Aorta (tissue), 5 donors: Measurements from ENCODE around the gene RGS17. TPM values are rescaled to one million over a fixed set of nuclear protein-coding genes. Genes with fewer than 3 reads are reported as not detected.
"Not testable (repeated sequence)": the region's sequence is repeated elsewhere in the genome, so short reads cannot be mapped to it uniquely, and the experiment has no call there.

Experiments used
- ATAC-seq: fragments of 200-7000 bp; cut with Tn5 transposase; one replicate; pipeline ENCODE4 v1.9.1; 2022; ENCODE audit warnings: moderate library complexity; ENCODE audit not compliant: low FRiP score
- DNase-seq, 2 donors: peaks; one replicate each; pipeline ENCODE4 v3.0.0-alpha.2; 2020
- H3K27ac ChIP-seq, 2 donors: one replicate each; pipeline ENCODE4 v1.5.1; 2013; ENCODE audit warnings: low read length in 2 of 2, mild to moderate bottlenecking in 2 of 2, moderate library complexity in 2 of 2, control low read depth in 1 of 2, inconsistent platforms in 1 of 2, low read depth in 1 of 2
- H3K27me3 ChIP-seq, 2 donors: one replicate each; pipeline ENCODE4 v1.6.1; 2013; ENCODE audit warnings: control low read depth in 1 of 2, low read length in 1 of 2, mild to moderate bottlenecking in 1 of 2, moderate library complexity in 1 of 2; ENCODE audit not compliant: insufficient read depth in 2 of 2, control insufficient read depth in 1 of 2
- H3K36me3 ChIP-seq, 2 donors: one replicate each; pipeline ENCODE4 v1.6.1; 2013; ENCODE audit warnings: control low read depth in 1 of 2, low read length in 1 of 2, mild to moderate bottlenecking in 1 of 2; ENCODE audit not compliant: insufficient read depth in 2 of 2, control insufficient read depth in 1 of 2
- H3K4me1 ChIP-seq, 2 donors: one replicate each; pipeline ENCODE4 v1.6.1; 2013; ENCODE audit warnings: low read length in 2 of 2, control low read depth in 1 of 2, mild to moderate bottlenecking in 1 of 2, moderate library complexity in 1 of 2; ENCODE audit not compliant: insufficient read depth in 2 of 2, control insufficient read depth in 1 of 2
- H3K4me3 ChIP-seq, 2 donors: one replicate each; pipeline ENCODE4 v1.5.1; 2013; ENCODE audit warnings: low read length in 2 of 2, control low read depth in 1 of 2, mild to moderate bottlenecking in 1 of 2
- H3K9me3 ChIP-seq: one replicate; pipeline ENCODE4 v1.6.1; 2013; ENCODE audit warnings: mild to moderate bottlenecking, low read length; ENCODE audit not compliant: control insufficient read depth
- WGBS, 2 donors: extraction: QIAGEN DNeasy Blood & Tissue Kit; methylation state at CpG; one replicate each; pipeline ENCODE4 v1.1.7; 2013; 5-methylcytosine and 5-hydroxymethylcytosine counted together
- intact Hi-C, 2 donors: fragments of 100-400 bp; cut with DNase I; formaldehyde crosslinking; loops; one replicate each; pipeline versions ENCODE4 v1.14.2 to v1.15.0; 2022
- polyA plus RNA-seq, 2 donors: library from polyadenylated mRNA; stranded (reverse); fragments of 200-250 nt; gene quantifications; one replicate each; pipeline ENCODE4 v1.2.3, GENCODE V29; 2013
- total RNA-seq, 2 donors: library from RNA; stranded (reverse); fragmentation: NEBNext Ultra II Directional; extraction: Animal tissue kit (Norgen Biotek cat#: 25700); gene quantifications; one replicate each; pipeline ENCODE4 v1.2.1, GENCODE V29; 2021
- donor health status: healthy with polysubstance abuse.
- donor health status: Bipolar disorder and iron deficiency.
- donor health status: DM: no; HTN: no; CAD: no.
- donor health status: DM: no; HTN: no; CAD: no.
- donor health status: DM: yes; HTN: yes; CAD: no.

RGS17 gene
- total and polyA plus RNA-seq, 4 donors, result 2.2 to 3.2 (median 2.5) TPM

- DNase-seq (no peak), ATAC-seq (no peak)
- Histone ChIP-seq H3K4me3 (no peak overlapping the region), H3K27ac (no peak overlapping the region), H3K27me3 (no peaks in the 10 kb centered on the region), H3K9me3 (no peaks in the 10 kb centered on the region), H3K36me3 (peaks cover 0 to 2% of the 10 kb centered on the region in 2 donors), H3K4me1 (no peaks in the 10 kb centered on the region)
- 78 to 82% methylated on average over 6 of the region's 6 CpGs for WGBS, 2 donors
- intact Hi-C loops, result no loop called here
These were observed 118.2 kb downstream of the RGS17 start for GRCh38 chr6:153012856-153013255.

- Histone ChIP-seq H3K9me3 (no peaks in the 10 kb centered on the region), H3K27ac (peak overlapping the region; percentile 6 to 91), H3K4me3 (peak overlapping the region; percentile 64 to 100), H3K36me3 (no peaks in the 10 kb centered on the region), H3K4me1 (peaks cover 2 to 3% of the 10 kb centered on the region in 2 donors), H3K27me3 (no peaks in the 10 kb centered on the region)
- ATAC-seq, result peak; percentile 5
- WGBS, 2 donors, result 1% methylated on average over 6 of the region's 6 CpGs
- no peak for DNase-seq
- intact Hi-C loops, result no loop called here
These were observed 127.8 kb downstream of the RGS17 start for GRCh38 chr6:153003366-153003690.

GRCh38 chr6:153002613-153003365 lies 128.3 kb downstream of the RGS17 start, which contains the start of gene MTRF1L:
TSS of gene MTRF1L (minus strand) at chr6:153002709. CDS start at chr6:153002685, 24 bp downstream.
- Histone ChIP-seq H3K27ac (peak within 1 kb of the TSS; percentile 57 to 92), H3K36me3 (no peaks in the 10 kb centered on the region), H3K27me3 (no peaks in the 10 kb centered on the region), H3K9me3 (no peaks in the 10 kb centered on the region), H3K4me3 (peak within 1 kb of the TSS; percentile 98 to 100), H3K4me1 (peaks cover 2 to 3% of the 10 kb centered on the region in 2 donors)
- intact Hi-C loops, result no loop called here
- WGBS, 2 donors, result 0% methylated on average over 50 to 52 of the region's 52 CpGs
- ATAC-seq (peak; percentile 99), DNase-seq (peak; percentile 97)

GRCh38 chr6:153001767-153002612 lies 129.1 kb downstream of the RGS17 start:
- WGBS, 2 donors, result 2 to 3% methylated on average over 18 to 25 of the region's 31 CpGs
- H3K27me3 ChIP-seq, result no peaks in the 10 kb centered on the region
- H3K9me3 ChIP-seq, result no peaks in the 10 kb centered on the region
- intact Hi-C loops, result loop anchor here in 1 of 2 donors (2.0 kb wide), 1 partner anchor 17 kb away; no protein-coding TSS in a partner anchor
- peak overlapping the region; percentile 98 to 100 for H3K4me3 ChIP-seq
- peak; percentile 19 for ATAC-seq
- peaks cover 3 to 6% of the 10 kb centered on the region in 2 donors for H3K4me1 ChIP-seq
- peak overlapping the region; percentile 57 to 92 for H3K27ac ChIP-seq
- no peak for DNase-seq
- no peaks in the 10 kb centered on the region for H3K36me3 ChIP-seq

GRCh38 chr6:153000790-153001189 lies 130.3 kb downstream of the RGS17 start:
- not testable (repeated sequence) for H3K4me1 ChIP-seq, H3K9me3 ChIP-seq, ATAC-seq, H3K27ac ChIP-seq, H3K36me3 ChIP-seq, H3K27me3 ChIP-seq, H3K4me3 ChIP-seq, DNase-seq
- intact Hi-C loops, result loop anchor here in 1 of 2 donors (2.0 kb wide), 1 partner anchor 16 kb away; no protein-coding TSS in a partner anchor
- whole genome bisulfite sequencing, 2 donors, result 91 to 93% methylated on average over 9 of the region's 9 CpGs

- no peak for ATAC-seq
These were observed 130.8 kb downstream of the RGS17 start for GRCh38 chr6:153000243-153000642.

GRCh38 chr6:152999538-152999937 lies 131.5 kb downstream of the RGS17 start:
- intact Hi-C loops, H3K36me3 ChIP-seq, ATAC-seq, H3K9me3 ChIP-seq, H3K27ac ChIP-seq, H3K4me3 ChIP-seq, H3K27me3 ChIP-seq, H3K4me1 ChIP-seq, DNase-seq: not testable (repeated sequence)
- 2 to 6% methylated on average over 2 of the region's 2 CpGs for WGBS, 2 donors

More at GRCh38 chr6:153000243-153000642, 130.8 kb downstream of the RGS17 start:
- H3K27me3 ChIP-seq, result no peaks in the 10 kb centered on the region
- H3K4me1 ChIP-seq, result peaks cover 3 to 6% of the 10 kb centered on the region in 2 donors
- H3K4me3 ChIP-seq, result peak overlapping the region; percentile 4 to 26
- H3K9me3 ChIP-seq, result no peaks in the 10 kb centered on the region
- intact Hi-C loops, result loop anchor here in 1 of 2 donors (2.0 kb wide), 1 partner anchor 15 kb away; no protein-coding TSS in a partner anchor
- no peak for DNase-seq
- H3K27ac ChIP-seq, result no peak overlapping the region
- H3K36me3 ChIP-seq, result no peaks in the 10 kb centered on the region

- Histone ChIP-seq H3K27me3 (no peaks in the 10 kb centered on the region), H3K27ac (no peak overlapping the region), H3K4me3 (no peak overlapping the region), H3K36me3 (peaks cover 2 to 6% of the 10 kb centered on the region in 2 donors), H3K4me1 (peaks cover 0 to 4% of the 10 kb centered on the region in 2 donors), H3K9me3 (no peaks in the 10 kb centered on the region)
- ATAC-seq (no peak), DNase-seq (no peak)
- intact Hi-C loops, result no loop called here
These were observed 137.2 kb downstream of the RGS17 start for GRCh38 chr6:152993847-152994246.
